ENCODE results near the gene HS6ST2. TPM values are rescaled to one million over a fixed set of nuclear protein-coding genes. Genes with fewer than 3 reads are reported as not detected.

The HS6ST2 gene
- total and polyA plus RNA-seq, 12 donors: 0.13 to 1.2 (median 0.26) TPM; not detected in 3

GRCh38 chrX:132692526-132692925 lies 265.9 kb downstream of the HS6ST2 start:
- DNase-seq: no peak
- no peak overlapping the region for H3K27ac ChIP-seq
- no peaks in the 10 kb centered on the region for H3K9me3 ChIP-seq
- peaks cover 0 to 84% (median 0%) of the 10 kb centered on the region in 7 donors for H3K27me3 ChIP-seq
- H3K4me3 ChIP-seq: no peak overlapping the region
- no peaks in the 10 kb centered on the region for H3K36me3 ChIP-seq
- intact Hi-C loops (cut with DNase I): no loop called here
- no peaks in the 10 kb centered on the region for H3K4me1 ChIP-seq
- 65 to 79% methylated on average over 1 of the region's 1 CpG for WGBS, 2 donors
- no peak for TF ChIP-seq CTCF (IDR thresholded peaks at IDR 0.05)
- no peak for ATAC-seq

- Histone ChIP-seq H3K27me3 (peaks cover 0 to 83% (median 0%) of the 10 kb centered on the region in 7 donors), H3K4me1 (no peaks in the 10 kb centered on the region), H3K4me3 (no peak overlapping the region), H3K36me3 (no peaks in the 10 kb centered on the region), H3K9me3 (no peaks in the 10 kb centered on the region), H3K27ac (no peak overlapping the region)
- intact Hi-C loops (cut with DNase I): no loop called here
- ATAC-seq (peak in 5 of 8 donors; percentile 37 to 84 (median 71)), DNase-seq (no peak)
- 61 to 65% methylated on average over 6 of the region's 6 CpGs for WGBS, 2 donors
- no peak for TF ChIP-seq CTCF (IDR thresholded peaks at IDR 0.05)
Measured at GRCh38 chrX:132692066-132692465, 266.4 kb downstream of the HS6ST2 start.

DNA sequence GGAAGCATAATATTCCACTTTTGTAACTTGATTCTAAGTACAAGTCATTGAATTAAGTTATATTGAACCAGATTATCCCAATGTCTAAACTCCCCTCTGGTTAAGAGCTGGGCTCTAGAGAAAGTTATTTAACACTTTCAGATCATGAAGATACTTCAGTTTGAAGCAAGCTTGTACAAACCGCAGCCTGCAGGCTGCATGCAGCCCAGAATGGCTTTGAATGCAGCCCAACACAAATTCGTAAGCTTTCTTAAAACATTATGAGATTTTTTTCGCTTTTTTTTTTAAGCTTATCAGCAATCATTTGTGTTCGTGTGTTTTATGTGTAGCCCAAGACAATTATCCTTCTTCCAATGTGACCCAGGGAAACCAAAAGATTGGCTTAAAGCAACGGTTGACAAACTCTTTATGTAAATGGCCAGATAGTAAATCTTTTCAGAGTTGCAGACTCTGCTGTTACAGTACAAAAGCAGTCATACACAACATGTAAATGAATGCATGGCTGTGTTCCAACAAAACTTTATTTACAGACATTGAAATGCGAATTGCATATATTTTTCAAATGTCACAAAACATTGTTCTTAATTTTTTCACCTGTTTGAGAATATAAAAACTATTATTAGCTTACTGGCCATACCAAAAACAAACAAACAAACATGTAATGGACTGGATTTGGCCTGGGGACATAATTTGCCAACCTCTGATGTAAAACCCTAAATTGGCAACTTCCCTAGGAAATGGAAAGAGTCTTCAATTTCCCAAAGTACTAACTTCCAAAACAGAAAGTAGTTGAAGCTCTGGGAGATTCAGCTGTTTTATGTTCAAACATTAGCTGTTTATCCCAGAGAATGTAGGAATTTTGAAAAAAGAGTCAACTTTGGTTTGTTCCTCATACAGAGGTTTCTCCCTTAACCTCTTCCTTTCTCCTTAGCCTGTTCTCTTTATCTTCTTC lies 268.5 kb downstream of the HS6ST2 start:
- 61% methylated on average over 6 of the region's 6 CpGs for WGBS, 2 donors
- Histone ChIP-seq H3K4me1 (no peaks in the 10 kb centered on the region), H3K36me3 (no peaks in the 10 kb centered on the region), H3K4me3 (no peak overlapping the region), H3K27me3 (peaks cover 0 to 82% (median 0%) of the 10 kb centered on the region in 7 donors), H3K27ac (no peak overlapping the region), H3K9me3 (no peaks in the 10 kb centered on the region)
- DNase-seq (no peak), ATAC-seq (no peak)
- TF ChIP-seq CTCF (IDR thresholded peaks at IDR 0.05): no peak
- intact Hi-C loops (cut with DNase I): no loop called here

- Histone ChIP-seq H3K4me3 (no peak overlapping the region), H3K36me3 (no peaks in the 10 kb centered on the region), H3K4me1 (no peaks in the 10 kb centered on the region), H3K27ac (no peak overlapping the region), H3K27me3 (peaks cover 0 to 41% (median 0%) of the 10 kb centered on the region in 7 donors), H3K9me3 (peaks cover 0 to 3% (median 0%) of the 10 kb centered on the region in 11 donors)
- ATAC-seq (no peak), DNase-seq (no peak)
- no peak for TF ChIP-seq CTCF (IDR thresholded peaks at IDR 0.05)
- WGBS, 2 donors: 80 to 87% methylated on average over 4 of the region's 4 CpGs
- intact Hi-C loops (cut with DNase I): no loop called here
Measured at GRCh38 chrX:132685276-132685675, 273.2 kb downstream of the HS6ST2 start.
